GM23338 (cell line): ENCODE measurements around the gene PCSK5.

Experiments
- CREB1 ChIP-seq: fragments of 250-450 bp; sonication (Bioruptor Pico); IDR thresholded peaks from 2 replicates; pipeline ENCODE4 v1.5.0; 2020; ENCODE audit warnings: low read depth, mild to moderate bottlenecking, moderate library complexity
- EZH2 ChIP-seq: fragments of 200-600 bp; sonication (generic); IDR thresholded peaks from one replicate; pipeline ENCODE4 v1.8.0; 2017; ENCODE audit warnings: antibody characterized with exemption, mild to moderate bottlenecking, low read depth; ENCODE audit not compliant: unreplicated experiment
- EZH2phosphoT487 ChIP-seq: fragments of 200-600 bp; sonication (generic); IDR thresholded peaks from one replicate; pipeline ENCODE4 v1.8.1; 2018; ENCODE audit warnings: antibody characterized with exemption; ENCODE audit not compliant: unreplicated experiment
- JUNB ChIP-seq: IDR thresholded peaks from one replicate; pipeline ENCODE4 v1.6.1; 2016; ENCODE audit warnings: antibody characterized with exemption; ENCODE audit not compliant: unreplicated experiment
- POLR2AphosphoS5 ChIP-seq: IDR thresholded peaks from 2 replicates; pipeline ENCODE4 v1.6.1; 2016; ENCODE audit warnings: antibody characterized with exemption, low read depth
- STAT1 ChIP-seq: IDR thresholded peaks from one replicate; pipeline ENCODE4 v1.6.1; 2016; ENCODE audit warnings: antibody characterized with exemption; ENCODE audit not compliant: unreplicated experiment
- ZNF331 ChIP-seq: fragments of 250-450 bp; sonication (Bioruptor Pico); IDR thresholded peaks from 2 replicates; pipeline ENCODE4 v1.5.0; 2020; ENCODE audit warnings: low read depth, mild to moderate bottlenecking, moderate library complexity
- TF ChIP-seq, protein P1 (sequence below), 2 experiments: fragments of 200-600 bp in 1 of 2; sonication (generic) in 1 of 2; conservative IDR thresholded peaks; 2 replicates each; pipeline versions ENCODE4 v1.5.1 to v1.6.1; 2016 to 2017; ENCODE audit warnings: antibody characterized with exemption in 2 of 2, low read depth in 2 of 2, mild to moderate bottlenecking in 2 of 2, moderate library complexity in 1 of 2
- TF ChIP-seq, protein P2 (sequence below): IDR thresholded peaks from one replicate; pipeline ENCODE4 v1.6.1; 2018; ENCODE audit warnings: antibody characterized with exemption; ENCODE audit not compliant: unreplicated experiment
- TF ChIP-seq, protein P3 (sequence below): IDR thresholded peaks from 2 replicates; pipeline ENCODE4 v1.6.1; 2016; ENCODE audit warnings: antibody characterized with exemption

DNA sequence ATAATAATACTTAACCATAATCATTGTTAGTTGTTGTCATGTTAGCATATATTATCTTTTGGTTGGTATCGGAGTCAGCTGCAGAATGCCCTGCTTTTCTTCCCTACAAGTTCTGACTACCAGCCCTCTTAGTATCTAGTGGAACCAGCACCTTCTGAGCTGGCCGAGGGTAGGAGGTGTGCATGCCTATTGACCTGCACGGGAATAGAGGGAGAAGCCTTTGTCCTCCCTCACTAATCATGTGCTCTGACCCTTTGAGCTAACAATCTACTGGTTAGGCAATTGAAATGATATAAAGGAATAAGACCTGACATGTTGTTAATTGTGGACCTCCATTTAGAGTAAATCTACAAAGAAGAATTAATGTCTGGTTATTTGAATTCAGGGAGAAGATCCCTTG is 4.1 kb downstream of the PCSK5 start:
- TF ChIP-seq EZH2phosphoT487 (no peak), POLR2AphosphoS5 (no peak), CREB1 (CRISPR knock-in tag) (no peak), EZH2 (no peak), JUNB (no peak), STAT1 (no peak), ZNF331 (CRISPR knock-in tag) (no peak)
- TF ChIP-seq, protein P1, sequence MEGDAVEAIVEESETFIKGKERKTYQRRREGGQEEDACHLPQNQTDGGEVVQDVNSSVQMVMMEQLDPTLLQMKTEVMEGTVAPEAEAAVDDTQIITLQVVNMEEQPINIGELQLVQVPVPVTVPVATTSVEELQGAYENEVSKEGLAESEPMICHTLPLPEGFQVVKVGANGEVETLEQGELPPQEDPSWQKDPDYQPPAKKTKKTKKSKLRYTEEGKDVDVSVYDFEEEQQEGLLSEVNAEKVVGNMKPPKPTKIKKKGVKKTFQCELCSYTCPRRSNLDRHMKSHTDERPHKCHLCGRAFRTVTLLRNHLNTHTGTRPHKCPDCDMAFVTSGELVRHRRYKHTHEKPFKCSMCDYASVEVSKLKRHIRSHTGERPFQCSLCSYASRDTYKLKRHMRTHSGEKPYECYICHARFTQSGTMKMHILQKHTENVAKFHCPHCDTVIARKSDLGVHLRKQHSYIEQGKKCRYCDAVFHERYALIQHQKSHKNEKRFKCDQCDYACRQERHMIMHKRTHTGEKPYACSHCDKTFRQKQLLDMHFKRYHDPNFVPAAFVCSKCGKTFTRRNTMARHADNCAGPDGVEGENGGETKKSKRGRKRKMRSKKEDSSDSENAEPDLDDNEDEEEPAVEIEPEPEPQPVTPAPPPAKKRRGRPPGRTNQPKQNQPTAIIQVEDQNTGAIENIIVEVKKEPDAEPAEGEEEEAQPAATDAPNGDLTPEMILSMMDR (conservative IDR thresholded peaks at IDR 0.05; ENCODE audit: low read depth in 2 of 2), result no peak
- TF ChIP-seq, protein P2, sequence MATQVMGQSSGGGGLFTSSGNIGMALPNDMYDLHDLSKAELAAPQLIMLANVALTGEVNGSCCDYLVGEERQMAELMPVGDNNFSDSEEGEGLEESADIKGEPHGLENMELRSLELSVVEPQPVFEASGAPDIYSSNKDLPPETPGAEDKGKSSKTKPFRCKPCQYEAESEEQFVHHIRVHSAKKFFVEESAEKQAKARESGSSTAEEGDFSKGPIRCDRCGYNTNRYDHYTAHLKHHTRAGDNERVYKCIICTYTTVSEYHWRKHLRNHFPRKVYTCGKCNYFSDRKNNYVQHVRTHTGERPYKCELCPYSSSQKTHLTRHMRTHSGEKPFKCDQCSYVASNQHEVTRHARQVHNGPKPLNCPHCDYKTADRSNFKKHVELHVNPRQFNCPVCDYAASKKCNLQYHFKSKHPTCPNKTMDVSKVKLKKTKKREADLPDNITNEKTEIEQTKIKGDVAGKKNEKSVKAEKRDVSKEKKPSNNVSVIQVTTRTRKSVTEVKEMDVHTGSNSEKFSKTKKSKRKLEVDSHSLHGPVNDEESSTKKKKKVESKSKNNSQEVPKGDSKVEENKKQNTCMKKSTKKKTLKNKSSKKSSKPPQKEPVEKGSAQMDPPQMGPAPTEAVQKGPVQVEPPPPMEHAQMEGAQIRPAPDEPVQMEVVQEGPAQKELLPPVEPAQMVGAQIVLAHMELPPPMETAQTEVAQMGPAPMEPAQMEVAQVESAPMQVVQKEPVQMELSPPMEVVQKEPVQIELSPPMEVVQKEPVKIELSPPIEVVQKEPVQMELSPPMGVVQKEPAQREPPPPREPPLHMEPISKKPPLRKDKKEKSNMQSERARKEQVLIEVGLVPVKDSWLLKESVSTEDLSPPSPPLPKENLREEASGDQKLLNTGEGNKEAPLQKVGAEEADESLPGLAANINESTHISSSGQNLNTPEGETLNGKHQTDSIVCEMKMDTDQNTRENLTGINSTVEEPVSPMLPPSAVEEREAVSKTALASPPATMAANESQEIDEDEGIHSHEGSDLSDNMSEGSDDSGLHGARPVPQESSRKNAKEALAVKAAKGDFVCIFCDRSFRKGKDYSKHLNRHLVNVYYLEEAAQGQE, result no peak
- TF ChIP-seq, protein P3, sequence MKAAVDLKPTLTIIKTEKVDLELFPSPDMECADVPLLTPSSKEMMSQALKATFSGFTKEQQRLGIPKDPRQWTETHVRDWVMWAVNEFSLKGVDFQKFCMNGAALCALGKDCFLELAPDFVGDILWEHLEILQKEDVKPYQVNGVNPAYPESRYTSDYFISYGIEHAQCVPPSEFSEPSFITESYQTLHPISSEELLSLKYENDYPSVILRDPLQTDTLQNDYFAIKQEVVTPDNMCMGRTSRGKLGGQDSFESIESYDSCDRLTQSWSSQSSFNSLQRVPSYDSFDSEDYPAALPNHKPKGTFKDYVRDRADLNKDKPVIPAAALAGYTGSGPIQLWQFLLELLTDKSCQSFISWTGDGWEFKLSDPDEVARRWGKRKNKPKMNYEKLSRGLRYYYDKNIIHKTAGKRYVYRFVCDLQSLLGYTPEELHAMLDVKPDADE, result no peak
